Sigmoid colon (tissue), 3 donors: Measurements from ENCODE around the gene DENND5B.

Experiments
- POLR2A ChIP-seq, 2 donors: fragments of 450-650 bp; IDR thresholded peaks; one replicate each; pipeline ENCODE4 v1.6.1; 2016; ENCODE audit warnings: antibody characterized with exemption in 2 of 2, mild to moderate bottlenecking in 2 of 2, moderate library complexity in 2 of 2
- TF ChIP-seq, protein P1 (sequence below), 4 experiments: fragments of 450-650 bp in 3 of 4; fragments of 200-600 bp in 1 of 4; IDR thresholded peaks; one replicate each; pipeline ENCODE4 v1.5.1; 2016 to 2019; ENCODE audit warnings: antibody characterized with exemption in 4 of 4, mild to moderate bottlenecking in 3 of 4, moderate library complexity in 2 of 4

DNA sequence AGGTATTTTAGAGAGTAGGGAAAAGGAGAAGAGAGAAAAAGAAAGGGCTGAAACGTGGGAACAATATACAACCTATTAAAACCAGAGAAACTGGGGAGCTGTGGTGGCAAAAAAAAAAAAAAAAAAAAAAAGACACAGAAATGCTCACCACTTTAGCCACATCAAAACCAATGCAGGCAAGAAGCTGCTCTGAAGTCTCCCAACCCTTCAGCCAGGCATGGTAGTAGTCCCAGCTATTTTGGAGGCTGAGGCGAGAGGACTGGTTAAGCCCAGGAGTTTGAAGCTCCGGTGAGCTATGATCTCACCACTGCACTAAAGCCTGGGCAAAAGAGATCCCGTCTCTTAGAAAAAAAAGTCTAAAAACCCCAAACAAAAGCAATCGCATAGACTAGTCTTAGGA is 33.2 kb downstream of the DENND5B start:
- TF ChIP-seq, protein P1, sequence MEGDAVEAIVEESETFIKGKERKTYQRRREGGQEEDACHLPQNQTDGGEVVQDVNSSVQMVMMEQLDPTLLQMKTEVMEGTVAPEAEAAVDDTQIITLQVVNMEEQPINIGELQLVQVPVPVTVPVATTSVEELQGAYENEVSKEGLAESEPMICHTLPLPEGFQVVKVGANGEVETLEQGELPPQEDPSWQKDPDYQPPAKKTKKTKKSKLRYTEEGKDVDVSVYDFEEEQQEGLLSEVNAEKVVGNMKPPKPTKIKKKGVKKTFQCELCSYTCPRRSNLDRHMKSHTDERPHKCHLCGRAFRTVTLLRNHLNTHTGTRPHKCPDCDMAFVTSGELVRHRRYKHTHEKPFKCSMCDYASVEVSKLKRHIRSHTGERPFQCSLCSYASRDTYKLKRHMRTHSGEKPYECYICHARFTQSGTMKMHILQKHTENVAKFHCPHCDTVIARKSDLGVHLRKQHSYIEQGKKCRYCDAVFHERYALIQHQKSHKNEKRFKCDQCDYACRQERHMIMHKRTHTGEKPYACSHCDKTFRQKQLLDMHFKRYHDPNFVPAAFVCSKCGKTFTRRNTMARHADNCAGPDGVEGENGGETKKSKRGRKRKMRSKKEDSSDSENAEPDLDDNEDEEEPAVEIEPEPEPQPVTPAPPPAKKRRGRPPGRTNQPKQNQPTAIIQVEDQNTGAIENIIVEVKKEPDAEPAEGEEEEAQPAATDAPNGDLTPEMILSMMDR (IDR thresholded peaks at IDR 0.05) = no peak
- no peak for TF ChIP-seq POLR2A (IDR thresholded peaks at IDR 0.05)
